Lower leg skin (tissue), 4 donors: ENCODE data around the gene CCDC127. TPM values are rescaled to one million over a fixed set of nuclear protein-coding genes. Genes with fewer than 3 reads are reported as not detected.

Source experiments
- DNase-seq, 2 donors: peaks; one replicate each; pipeline ENCODE4 v3.0.0-alpha.2; 2019; ENCODE audit warnings: low spot score in 2 of 2
- H3K4me3 ChIP-seq: fragments of 200-600 bp; sonication (generic); 2 replicates; pipeline ENCODE4 v1.5.1; 2017; ENCODE audit warnings: mild to moderate bottlenecking, low read depth; ENCODE audit not compliant: poor library complexity, severe bottlenecking
- CTCF ChIP-seq, 3 donors: fragments of 450-650 bp; IDR thresholded peaks; one replicate each; pipeline ENCODE4 v1.5.1; 2016; ENCODE audit warnings: antibody characterized with exemption in 3 of 3, mild to moderate bottlenecking in 3 of 3, moderate library complexity in 2 of 3
- POLR2A ChIP-seq, 2 donors: fragments of 450-650 bp; IDR thresholded peaks; one replicate each; pipeline ENCODE4 v1.6.1; 2016 to 2017; ENCODE audit warnings: antibody characterized with exemption in 2 of 2, mild to moderate bottlenecking in 1 of 2, moderate library complexity in 1 of 2
- WGBS, 2 donors: methylation state at CpG; one replicate each; pipeline ENCODE4 v1.1.5; 2018; 5-methylcytosine and 5-hydroxymethylcytosine counted together
- intact Hi-C: fragments of 100-400 bp; cut with DNase I; formaldehyde crosslinking; loops from one replicate; pipeline ENCODE4 v1.15.0; 2023; ENCODE audit warnings: low total_unique reads
- total RNA-seq, 4 donors: library from RNA; depleted of rRNA; stranded (reverse); fragments of >200 nt; gene quantifications; one replicate each; pipeline ENCODE4 v1.1.0, GENCODE V29; 2016

CCDC127 gene
- total RNA-seq, 4 donors from 2014 or later = 3.0 to 6.2 (median 4.6) TPM

- intact Hi-C loops = no loop called here
- WGBS, 2 donors = 83 to 84% methylated on average over 17 of the region's 17 CpGs
- H3K4me3 ChIP-seq = no peak overlapping the region
- TF ChIP-seq POLR2A (IDR thresholded peaks at IDR 0.05) (no peak), CTCF (IDR thresholded peaks at IDR 0.05) (no peak)
- DNase-seq = peak in 1 of 2 donors; percentile 71
Measured at GRCh38 chr5:156411-157072, 61.4 kb downstream of the CCDC127 start.

GRCh38 chr5:155651-156410, 62.1 kb downstream of the CCDC127 start:
- WGBS, 2 donors = 88 to 93% methylated on average over 21 to 23 of the region's 23 CpGs
- peak in 1 of 2 donors; percentile 82 for DNase-seq
- intact Hi-C loops = no loop called here
- no peak for TF ChIP-seq POLR2A (IDR thresholded peaks at IDR 0.05)
- TF ChIP-seq CTCF (IDR thresholded peaks at IDR 0.05) = no peak
- H3K4me3 ChIP-seq = no peak overlapping the region

- DNase-seq = peak in 1 of 2 donors; percentile 57
- 93% methylated on average over 18 of the region's 18 CpGs for WGBS, 2 donors
- no peak overlapping the region for H3K4me3 ChIP-seq
- intact Hi-C loops = no loop called here
- no peak for TF ChIP-seq CTCF (IDR thresholded peaks at IDR 0.05)
- no peak for TF ChIP-seq POLR2A (IDR thresholded peaks at IDR 0.05)
Measured at GRCh38 chr5:154826-155225, 63.1 kb downstream of the CCDC127 start.

GRCh38 chr5:154236-154635, 63.7 kb downstream of the CCDC127 start:
- WGBS, 2 donors = 61 to 71% methylated on average over 10 of the region's 10 CpGs
- H3K4me3 ChIP-seq = no peak overlapping the region
- TF ChIP-seq CTCF (IDR thresholded peaks at IDR 0.05) (no peak), POLR2A (IDR thresholded peaks at IDR 0.05) (no peak)
- DNase-seq = peak in 1 of 2 donors; percentile 42
- intact Hi-C loops = no loop called here

GRCh38 chr5:153256-153655, 64.7 kb downstream of the CCDC127 start:
- WGBS, 2 donors = 90 to 91% methylated on average over 8 of the region's 8 CpGs
- intact Hi-C loops = no loop called here
- peak in 1 of 2 donors; percentile 68 for DNase-seq
- no peak overlapping the region for H3K4me3 ChIP-seq
- TF ChIP-seq CTCF (IDR thresholded peaks at IDR 0.05) (no peak), POLR2A (IDR thresholded peaks at IDR 0.05) (no peak)
